ENCODE measurements around the gene ZNF263. TPM values are rescaled to one million over a fixed set of nuclear protein-coding genes. Genes with fewer than 3 reads are reported as not detected.

The ZNF263 gene
- total RNA-seq, result 55.7 TPM

DNA sequence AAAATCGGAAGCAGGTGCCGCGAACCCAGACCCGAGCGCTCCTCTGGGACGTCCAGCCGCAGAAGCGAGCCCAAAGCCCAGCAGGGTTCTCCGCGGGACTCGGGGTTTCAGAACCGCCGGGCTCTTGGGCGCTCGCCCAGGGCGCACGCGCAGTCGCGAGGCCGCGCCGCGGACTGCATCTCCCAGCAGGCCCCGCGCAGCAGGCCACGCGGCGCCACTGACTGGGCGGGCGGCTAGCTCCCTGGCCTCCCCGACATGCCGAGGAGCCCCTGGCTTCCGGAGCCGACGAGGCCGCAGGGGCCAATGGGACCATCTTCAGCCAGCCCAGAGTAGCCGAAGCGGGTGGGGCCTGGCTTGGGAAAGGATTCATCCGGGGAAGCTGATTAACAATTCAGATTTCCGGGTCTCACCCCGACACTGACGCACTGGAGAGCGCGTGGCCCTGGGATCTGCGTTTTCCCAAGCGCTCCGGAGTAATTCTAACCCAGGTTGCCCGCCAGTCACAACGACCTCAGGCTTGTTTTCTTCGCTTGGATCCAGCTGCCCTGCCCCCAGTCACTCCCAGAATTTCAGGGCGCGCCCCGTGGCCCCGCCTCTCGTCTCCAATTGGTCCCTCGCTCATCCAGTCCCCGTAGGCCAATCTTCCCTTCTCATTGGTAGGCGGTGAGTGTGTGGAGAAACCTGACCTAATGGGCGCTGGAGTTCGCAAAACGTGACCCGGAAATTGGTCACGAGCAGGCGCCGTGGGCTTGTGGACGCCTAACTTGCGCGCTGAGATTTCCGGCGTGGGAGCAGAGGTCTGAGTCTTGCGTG, at the start of gene ZNF263:
TSS of gene ZNF263 (plus strand) at position 762 of the 813 bp plus-strand sequence. CDS start 328 bp downstream, outside the sequence.

DNA sequence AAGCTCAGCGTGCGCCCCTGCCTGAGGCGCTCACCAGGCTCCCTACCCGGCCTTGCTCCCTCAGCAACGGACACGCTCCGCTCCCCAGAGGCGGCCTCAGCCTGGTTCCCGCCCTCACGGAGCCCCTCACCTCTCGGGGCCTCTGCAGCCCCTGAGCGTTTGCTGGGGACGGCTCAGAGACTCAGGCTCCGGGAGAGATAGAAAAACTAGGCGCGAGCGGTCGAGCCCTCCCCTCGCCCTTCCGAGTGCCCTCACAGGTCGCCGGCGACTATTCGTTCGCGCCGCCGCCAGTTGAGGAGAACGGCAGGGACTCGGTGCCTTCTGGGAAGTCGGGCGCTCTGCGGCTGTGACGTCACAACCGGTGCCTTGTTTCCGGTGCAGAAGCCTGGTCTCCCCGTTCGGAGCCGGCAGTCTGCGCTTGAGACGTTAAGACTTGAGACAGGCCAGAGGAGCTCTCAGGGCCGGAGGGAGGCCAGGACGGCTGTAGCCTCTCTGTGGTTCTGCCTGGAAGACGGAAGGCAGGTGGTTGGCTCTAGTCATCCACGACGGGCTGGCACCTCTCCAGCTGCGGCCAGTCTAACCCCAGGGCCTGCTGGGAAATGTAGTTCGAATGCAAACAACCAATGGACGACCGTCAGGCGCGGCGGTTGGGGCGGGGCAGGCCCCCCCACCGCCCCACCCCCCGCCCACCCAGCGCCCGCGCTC, 48.3 kb upstream of the ZNF263 start, which contains the start of gene ZNF200:
TSS of gene ZNF200 (minus strand) at position 302 of the 705 bp plus-strand sequence. CDS start 1,403 bp downstream, outside the sequence.

DNA sequence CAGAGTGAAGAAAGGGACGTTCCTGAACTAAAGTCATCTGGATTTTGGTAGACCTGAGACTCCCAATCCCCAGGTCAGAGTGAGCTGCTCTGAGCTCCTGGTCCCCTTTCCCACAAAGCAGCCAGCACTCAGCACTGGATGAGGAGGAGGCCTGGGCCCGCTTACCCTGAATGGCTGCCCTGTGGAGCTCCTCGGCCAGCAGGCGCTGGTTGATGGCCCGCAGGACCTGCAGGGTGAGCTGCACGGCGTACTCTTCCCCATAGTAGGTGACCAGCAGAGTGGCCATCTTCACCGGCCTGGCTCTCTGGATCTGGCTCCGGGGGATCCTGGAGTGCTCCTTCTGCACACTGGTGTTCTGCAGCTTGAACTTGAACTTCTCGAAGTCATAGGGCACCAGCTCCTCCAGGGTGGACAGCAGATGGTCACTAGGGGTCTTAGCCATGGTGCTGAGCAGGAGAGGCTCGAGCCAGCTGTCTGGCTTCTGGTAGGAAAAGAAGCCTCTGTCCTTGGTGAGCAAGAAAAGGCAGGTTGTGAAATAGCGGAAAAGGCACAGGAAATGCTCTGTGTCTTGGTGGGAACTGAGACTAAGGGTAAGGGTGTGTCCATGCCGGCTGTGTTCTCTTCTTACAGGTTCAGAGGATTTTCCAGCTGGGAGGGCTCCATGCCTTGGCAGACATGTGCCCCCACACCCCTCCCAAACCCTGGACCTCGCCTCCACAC, 27.0 kb upstream of the ZNF263 start, which contains the start of gene MEFV:
TSS of gene MEFV (minus strand) at position 488 of the 720 bp plus-strand sequence. CDS start at position 442, 46 bp downstream.

DNA sequence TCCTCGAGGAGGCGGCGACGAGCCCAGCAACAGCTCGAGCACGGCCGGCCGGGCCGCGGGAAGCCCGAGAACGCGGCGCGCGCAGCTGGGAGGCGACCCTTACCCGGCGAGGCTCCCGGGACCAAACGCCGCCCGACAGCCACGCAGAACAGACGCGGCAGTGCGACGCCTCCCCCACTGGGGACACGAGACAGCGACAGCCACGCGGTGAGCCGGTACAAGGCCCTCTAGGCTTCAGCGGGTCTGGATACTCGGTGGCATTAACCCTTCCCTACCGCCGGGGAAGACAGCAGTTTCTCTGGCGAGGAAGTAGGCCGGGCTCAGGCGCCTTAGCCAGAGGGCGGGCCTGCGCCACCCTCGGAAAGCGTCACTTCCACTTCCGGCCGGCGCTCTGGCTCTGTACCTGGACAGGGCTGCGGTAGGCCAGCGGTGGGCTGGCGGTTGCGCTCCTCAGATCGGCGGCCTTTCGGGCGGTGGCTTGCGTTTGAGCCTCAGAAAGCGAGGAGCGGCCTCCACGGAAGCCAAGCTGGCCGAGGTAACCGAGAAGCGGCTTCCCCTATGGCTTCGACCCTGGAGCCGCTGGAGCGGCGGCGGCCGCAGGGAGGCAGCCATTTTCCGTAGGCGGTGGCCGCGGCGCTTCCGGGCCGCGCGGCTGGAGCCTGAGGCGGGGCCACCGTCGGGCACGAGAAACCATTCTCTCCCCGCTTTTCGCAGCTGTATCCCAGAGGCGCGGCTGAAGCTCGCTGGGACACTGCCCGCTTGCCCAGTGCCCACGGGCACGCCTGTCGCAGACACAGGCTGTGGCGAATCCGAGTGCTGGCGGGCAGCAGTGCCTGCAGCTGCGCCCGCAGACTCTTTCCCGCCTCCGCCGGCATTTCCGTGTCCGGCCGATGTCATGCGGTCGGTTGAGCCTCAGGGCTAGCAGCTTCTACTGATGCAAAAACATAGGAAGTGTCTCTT, 22.1 kb downstream of the ZNF263 start, which contains the start of the genes TIGD7 and ZNF75A:
TSS of gene TIGD7 (minus strand) at position 322 of the 960 bp plus-strand sequence. CDS start 4,816 bp downstream, outside the sequence.
TSS of gene ZNF75A (plus strand) at position 389 of the 960 bp plus-strand sequence. CDS start 2,932 bp downstream, outside the sequence.

Other genes starting within 250 kb of the ZNF263 start
- 0.31 TPM for gene BICDL2, start 246.5 kb upstream of the ZNF263 start, total RNA-seq
- gene MMP25, start 236.9 kb upstream of the ZNF263 start, total RNA-seq, result 0.63 TPM
- 1.6 TPM for gene IL32, start 217.9 kb upstream of the ZNF263 start, total RNA-seq
- not detected for gene ZSCAN10, start 184.2 kb upstream of the ZNF263 start, total RNA-seq
- gene ZNF205, start 170.9 kb upstream of the ZNF263 start, total RNA-seq, result 14.4 TPM
- 10.3 TPM for gene ZNF213, start 148.5 kb upstream of the ZNF263 start, total RNA-seq
- gene OR1F1, start 95.3 kb upstream of the ZNF263 start, total RNA-seq, result 0.94 TPM
- gene ZNF200, start 48.3 kb upstream of the ZNF263 start, total RNA-seq, result 16.3 TPM
- 0.31 TPM for gene MEFV, start 26.9 kb upstream of the ZNF263 start, total RNA-seq
- 24.1 TPM for gene TIGD7, start 21.9 kb downstream of the ZNF263 start, total RNA-seq
- 71.1 TPM for gene ZNF75A, start 22.0 kb downstream of the ZNF263 start, total RNA-seq
- 0.94 TPM for gene OR2C1, start 72.4 kb downstream of the ZNF263 start, total RNA-seq
- 15.0 TPM for gene ZSCAN32, start 117.5 kb downstream of the ZNF263 start, total RNA-seq
- 12.2 TPM for gene ZNF174, start 117.7 kb downstream of the ZNF263 start, total RNA-seq
- 5.0 TPM for gene ZNF597, start 160.0 kb downstream of the ZNF263 start, total RNA-seq
- gene NAA60, start 160.2 kb downstream of the ZNF263 start, total RNA-seq, result 25.4 TPM
- not detected for gene C16orf90, start 212.0 kb downstream of the ZNF263 start, total RNA-seq
- 42.3 TPM for gene CLUAP1, start 217.5 kb downstream of the ZNF263 start, total RNA-seq

All from parietal lobe (tissue), 1 donor.